H1 (cell line): ENCODE results near the gene BICDL1. TPM values are rescaled to one million over a fixed set of nuclear protein-coding genes. Genes with fewer than 3 reads are reported as not detected.

Experiments used
- CTCF ChIA-PET: fragments of 300-600 bp; sonication (Branson Sonifier 250); formaldehyde crosslinking; loops from one replicate; lab custom pipeline; 2021; ENCODE audit not compliant: partially characterized antibody; lab: Charles Lee
- POLR2A ChIA-PET: fragments of 300-600 bp; sonication (Branson Sonifier 250); formaldehyde crosslinking; loops from one replicate; lab custom pipeline; 2021; ENCODE audit warnings: inconsistent platforms; ENCODE audit not compliant: partially characterized antibody; lab: Charles Lee
- DNase-seq, 2 experiments: peaks; one replicate each; pipeline versions ENCODE4 v3.0.0 to v3.0.0-alpha.2; 2010 to 2022; ENCODE audit warnings: low spot score in 2 of 2, low read depth in 1 of 2, mixed read lengths in 1 of 2
- FAIRE-seq: peaks from 2 replicates; lab custom pipeline; 2011; peaks lifted over from hg19 to GRCh38; lab: Jason Lieb, UNC
- H2AFZ ChIP-seq: 2 replicates; pipeline ENCODE4 v1.8.1; 2012; ENCODE audit warnings: low read length, inconsistent platforms
- H2AK5ac ChIP-seq: 2 replicates; pipeline ENCODE4 v1.6.1; 2013; ENCODE audit warnings: low read depth, low read length
- H2BK120ac ChIP-seq: replicated peaks from 2 replicates; pipeline ENCODE3; 2013; ENCODE audit warnings: low read depth, low read length, inconsistent platforms
- H2BK12ac ChIP-seq: 2 replicates; pipeline ENCODE4 v1.6.1; 2013; ENCODE audit warnings: low read depth, low read length
- H2BK15ac ChIP-seq: 2 replicates; pipeline ENCODE4 v1.6.1; 2013; ENCODE audit warnings: low read length
- H2BK20ac ChIP-seq: 2 replicates; pipeline ENCODE4 v1.6.1; 2013; ENCODE audit warnings: low read length
- H2BK5ac ChIP-seq: 2 replicates; pipeline ENCODE4 v1.6.1; 2013; ENCODE audit warnings: low read depth, low read length
- H3K14ac ChIP-seq: 2 replicates; pipeline ENCODE4 v1.6.1; 2013; ENCODE audit warnings: inconsistent platforms; ENCODE audit not compliant: insufficient read length
- H3K18ac ChIP-seq: 2 replicates; pipeline ENCODE4 v1.6.1; 2013; ENCODE audit warnings: low read length; ENCODE audit errors: extremely low read depth
- H3K23ac ChIP-seq: 2 replicates; pipeline ENCODE4 v1.6.1; 2013; ENCODE audit warnings: inconsistent platforms; ENCODE audit not compliant: insufficient read length
- H3K23me2 ChIP-seq: 2 replicates; pipeline ENCODE4 v1.6.1; 2013; ENCODE audit warnings: low read depth, low read length
- H3K27ac ChIP-seq: 2 replicates; pipeline ENCODE4 v1.6.1; 2011; ENCODE audit warnings: low read depth, low read length, inconsistent platforms
- H3K27me3 ChIP-seq, 4 experiments: replicated peaks in 1 of 4; 1 replicate in 1 of 4; 2 replicates in 3 of 4; pipeline versions ENCODE4 v1.6.1 to v1.8.1; 2011 to 2013; ENCODE audit warnings: low read length in 3 of 4, mild to moderate bottlenecking in 3 of 4, inconsistent platforms in 2 of 4, mixed read lengths in 2 of 4, moderate library complexity in 1 of 4; ENCODE audit not compliant: control insufficient read depth in 3 of 4, insufficient read depth in 3 of 4; ENCODE audit errors: extremely low read depth in 1 of 4
- H3K36me3 ChIP-seq, 4 experiments: 2 replicates each; pipeline versions ENCODE4 v1.6.1 to v1.8.1; 2011 to 2013; ENCODE audit warnings: mild to moderate bottlenecking in 4 of 4, low read length in 3 of 4, moderate library complexity in 2 of 4, control low read depth in 1 of 4, inconsistent platforms in 1 of 4; ENCODE audit not compliant: insufficient read depth in 4 of 4, control insufficient read depth in 2 of 4
- H3K4ac ChIP-seq: replicated peaks from 2 replicates; pipeline ENCODE3; 2013; ENCODE audit warnings: low read length, low read depth, mixed read lengths, inconsistent platforms; ENCODE audit not compliant: insufficient read length
- H3K4me1 ChIP-seq, 4 experiments: replicated peaks in 1 of 4; 1 replicate in 1 of 4; 2 replicates in 3 of 4; pipeline versions ENCODE4 v1.6.1 to v1.8.1; 2011 to 2013; ENCODE audit warnings: low read length in 3 of 4, inconsistent platforms in 2 of 4, mixed read lengths in 1 of 4; ENCODE audit not compliant: insufficient read depth in 4 of 4, control insufficient read depth in 3 of 4
- H3K4me2 ChIP-seq, 2 experiments: 2 replicates each; pipeline versions ENCODE4 v1.6.1 to v1.8.1; 2011 to 2013; ENCODE audit warnings: low read depth in 2 of 2, low read length in 2 of 2, control low read depth in 1 of 2, inconsistent platforms in 1 of 2, mild to moderate bottlenecking in 1 of 2; ENCODE audit not compliant: insufficient read depth in 1 of 2
- H3K4me3 ChIP-seq, 4 experiments: fragments of 200-600, 300-600 bp in 1 of 4; sonication (generic), shearing (Covaris generic), sonication (Bioruptor Twin) in 1 of 4; 2 replicates each; pipeline versions ENCODE4 v1.5.1 to v1.8.1; 2011 to 2016; ENCODE audit warnings: low read length in 4 of 4, low read depth in 3 of 4, control low read depth in 2 of 4, inconsistent platforms in 2 of 4, mild to moderate bottlenecking in 2 of 4, mixed read lengths in 1 of 4, moderate library complexity in 1 of 4; ENCODE audit not compliant: insufficient read depth in 2 of 4; ENCODE audit errors: extremely low read depth in 1 of 4
- H3K56ac ChIP-seq: replicated peaks from 2 replicates; pipeline ENCODE3; 2013; ENCODE audit warnings: low read depth, mild to moderate bottlenecking, mixed read lengths, low read length, inconsistent platforms; ENCODE audit not compliant: insufficient read length
- H3K79me1 ChIP-seq: 2 replicates; pipeline ENCODE4 v1.6.1; 2013; ENCODE audit warnings: low read depth, low read length, control low read depth
- H3K79me2 ChIP-seq, 2 experiments: 2 replicates each; pipeline versions ENCODE4 v1.6.1 to v1.8.1; 2012 to 2013; ENCODE audit warnings: low read length in 2 of 2, mild to moderate bottlenecking in 2 of 2, inconsistent platforms in 1 of 2; ENCODE audit not compliant: insufficient read depth in 2 of 2, control insufficient read depth in 1 of 2
- H3K9ac ChIP-seq, 4 experiments: replicated peaks in 1 of 4; 1 replicate in 1 of 4; 2 replicates in 3 of 4; pipeline versions ENCODE4 v1.6.1 to v1.8.1; 2011 to 2013; ENCODE audit warnings: low read depth in 3 of 4, low read length in 3 of 4, control low read depth in 2 of 4, mild to moderate bottlenecking in 2 of 4, moderate library complexity in 2 of 4, inconsistent platforms in 1 of 4; ENCODE audit errors: extremely low read depth in 1 of 4
- H3K9me3 ChIP-seq, 2 experiments: 2 replicates each; pipeline versions ENCODE4 v1.6.1 to v1.8.1; 2012 to 2013; ENCODE audit warnings: mild to moderate bottlenecking in 2 of 2, moderate library complexity in 2 of 2, control low read depth in 1 of 2, inconsistent platforms in 1 of 2, low read depth in 1 of 2, low read length in 1 of 2, mixed read lengths in 1 of 2; ENCODE audit not compliant: insufficient read depth in 2 of 2
- H4K20me1 ChIP-seq, 2 experiments: replicated peaks in 1 of 2; 2 replicates each; pipeline versions ENCODE3 to v1.8.1; 2011 to 2013; ENCODE audit warnings: inconsistent platforms in 2 of 2, low read length in 2 of 2, mild to moderate bottlenecking in 1 of 2; ENCODE audit not compliant: insufficient read depth in 2 of 2, control insufficient read depth in 1 of 2
- H4K5ac ChIP-seq: 2 replicates; pipeline ENCODE4 v1.6.1; 2013; ENCODE audit warnings: low read length, low read depth, mixed read lengths, inconsistent platforms; ENCODE audit not compliant: insufficient read length
- H4K8ac ChIP-seq: 2 replicates; pipeline ENCODE4 v1.8.0; 2013; ENCODE audit warnings: mild to moderate bottlenecking, moderate library complexity, low read length, inconsistent platforms; ENCODE audit not compliant: insufficient read depth; ENCODE audit errors: extremely low read depth
- H4K91ac ChIP-seq: replicated peaks from 2 replicates; pipeline ENCODE3; 2013; ENCODE audit warnings: low read length, mixed read lengths, inconsistent platforms; ENCODE audit not compliant: insufficient read length
- CREB1 ChIP-seq: IDR thresholded peaks from 2 replicates; pipeline ENCODE4 v1.6.1; 2012; ENCODE audit warnings: inconsistent platforms
- EZH2 ChIP-seq: fragments of 200-600 bp; sonication (generic); IDR thresholded peaks from 2 replicates; pipeline ENCODE4 v1.7.1; 2012; ENCODE audit warnings: low read depth, mild to moderate bottlenecking, moderate library complexity, low read length, inconsistent platforms; ENCODE audit not compliant: severe bottlenecking
- HDAC2 ChIP-seq, 2 experiments: fragments of 300-600 bp in 1 of 2; sonication (generic) in 1 of 2; IDR thresholded peaks; 2 replicates each; pipeline ENCODE4 v1.6.1; 2011 to 2012; ENCODE audit warnings: low read depth in 2 of 2, low read length in 2 of 2, mild to moderate bottlenecking in 2 of 2, moderate library complexity in 2 of 2, borderline replicate concordance in 1 of 2, inconsistent platforms in 1 of 2
- HDAC6 ChIP-seq: IDR thresholded peaks from one replicate; pipeline ENCODE4 v1.7.1; 2012; ENCODE audit warnings: low read depth, mild to moderate bottlenecking, inconsistent platforms, low read length, moderate library complexity
- KDM4A ChIP-seq: IDR thresholded peaks from one replicate; pipeline ENCODE4 v1.7.1; 2012; ENCODE audit warnings: low read depth, mild to moderate bottlenecking, moderate library complexity, low read length, inconsistent platforms; ENCODE audit not compliant: severe bottlenecking
- SIN3A ChIP-seq, 2 experiments: IDR thresholded peaks in 1 of 2; conservative IDR thresholded peaks in 1 of 2; 2 replicates each; pipeline ENCODE4 v1.6.1; 2011 to 2012; ENCODE audit warnings: low read length in 2 of 2, improper control_type of control experiment in 1 of 2, low read depth in 1 of 2, mild to moderate bottlenecking in 1 of 2
- TBP ChIP-seq: IDR thresholded peaks from 2 replicates; pipeline ENCODE4 v1.6.1; 2011; ENCODE audit warnings: low read depth, low read length, improper control_type of control experiment
- YY1 ChIP-seq: IDR thresholded peaks from 2 replicates; pipeline ENCODE4 v1.6.1; 2011; ENCODE audit warnings: low read depth, mild to moderate bottlenecking, low read length
- WGBS, 2 experiments: shearing (Covaris generic) in 1 of 2; methylation state at CpG; one replicate each; pipeline versions ENCODE4 v1.1.6 to v1.1.7; 2013 to 2015; ENCODE audit warnings: low lambda C conversion rate in 2 of 2, mixed read lengths in 2 of 2, inconsistent platforms in 1 of 2, low coverage in 1 of 2, missing lambda C conversion rate in 1 of 2; ENCODE audit not compliant: insufficient replicate concordance in 2 of 2, insufficient coverage in 1 of 2, insufficient read length in 1 of 2; ENCODE audit errors: extremely low coverage in 1 of 2, missing lambda C conversion rate in 1 of 2; 5-methylcytosine and 5-hydroxymethylcytosine counted together
- polyA plus RNA-seq, 7 experiments: library from polyadenylated mRNA; depleted of rRNA in 3 of 7; stranded (reverse) in 5 of 7; unstranded in 2 of 7; fragments of >200 nt in 5 of 7; fragments of 200-250 nt in 2 of 7; gene quantifications; 1 replicate in 5 of 7; 2 replicates in 1 of 7; 4 replicates in 1 of 7; pipeline versions ENCODE4 v1.2.1 to v1.2.3, GENCODE V29; 2011 to 2013; ENCODE audit warnings: missing spikeins in 2 of 7, mixed read lengths in 2 of 7
- total RNA-seq: library from RNA; stranded (reverse); fragmentation: NEBNext Ultra II Directional; extraction: Animal tissue kit (Norgen Biotek cat#: 25700); gene quantifications from 2 replicates; pipeline ENCODE4 v1.2.1, GENCODE V29; 2021

Gene BICDL1
- total and polyA plus RNA-seq, 2 of the 8 experiments (the other 6 are each of a cell fraction or from before 2014, with no cell fraction given), result 17.2 to 25.9 TPM

GRCh38 chr12:120081641-120082040, 92.6 kb downstream of the BICDL1 start:
- H2BK12ac ChIP-seq, result no peak overlapping the region
- H4K8ac ChIP-seq, result no peak overlapping the region
- H3K23me2 ChIP-seq, result 0 out of 2 replicates have a peak, but pooled peaks cover 2% of the 10 kb centered on the region
- no peak overlapping the region for H3K14ac ChIP-seq
- no peaks in the 10 kb centered on the region for H3K27me3 ChIP-seq
- no peak overlapping the region for H2BK20ac ChIP-seq
- H3K36me3 ChIP-seq, result no peaks in the 10 kb centered on the region
- H4K5ac ChIP-seq, result no peak overlapping the region
- no peak overlapping the region for H2BK5ac ChIP-seq
- H3K56ac ChIP-seq, result no peak overlapping the region
- no peaks in the 10 kb centered on the region for H3K79me2 ChIP-seq
- H2AFZ ChIP-seq, result no peak overlapping the region
- no peak overlapping the region for H2BK120ac ChIP-seq
- peaks cover 0 to 1% of the 10 kb centered on the region in 2 experiments for H4K20me1 ChIP-seq
- H3K4me2 ChIP-seq, result no peak overlapping the region
- no peak for TF ChIP-seq YY1
- TF ChIP-seq HDAC6, result no peak
- no peak for TF ChIP-seq SIN3A (conservative IDR thresholded peaks at IDR 0.05 in 1 of 2, IDR thresholded peaks at IDR 0.05 in 1 of 2; ENCODE audit: low read depth in 1 of 2, low read length in 2 of 2)
- TF ChIP-seq CREB1, result no peak
- TF ChIP-seq KDM4A, result no peak
- no peak for TF ChIP-seq HDAC2 (IDR thresholded peaks at IDR 0.05; ENCODE audit: borderline replicate concordance in 1 of 2, low read depth in 2 of 2, low read length in 2 of 2)
- TF ChIP-seq EZH2, result no peak
- TF ChIP-seq TBP, result no peak
- CTCF ChIA-PET, result interaction anchor here (0.6 to 1.9 kb wide), 4 partner anchors 8 to 243 kb away, joined by 3 to 10 read pairs (median 4); no protein-coding TSS in a partner anchor
- no peak overlapping the region for H3K4ac ChIP-seq
- H3K4me3 ChIP-seq, result no peak overlapping the region
- no peak overlapping the region for H4K91ac ChIP-seq
- no peak overlapping the region for H2AK5ac ChIP-seq
- H2BK15ac ChIP-seq, result no peak overlapping the region
- H3K9ac ChIP-seq, result no peak overlapping the region
- no peak overlapping the region for H3K27ac ChIP-seq
- FAIRE-seq (no peak), DNase-seq (no peak)
- 100% methylated on average over 2 of the region's 2 CpGs; no CpG with 5 or more reads in 1 of the 2 experiments for WGBS, 2 experiments
- POLR2A ChIA-PET, result interaction anchor here (0.7 to 1.7 kb wide), 2 partner anchors 26 to 211 kb away, joined by 3 to 6 read pairs; partner anchors contain the start of gene RNU4-1
- H3K4me1 ChIP-seq, result peaks cover 2 to 9% (median 8%) of the 10 kb centered on the region in 4 experiments
- no peak overlapping the region for H3K23ac ChIP-seq
- no peak overlapping the region for H3K18ac ChIP-seq
- no peaks in the 10 kb centered on the region for H3K9me3 ChIP-seq
- no peaks in the 10 kb centered on the region for H3K79me1 ChIP-seq
